Measurements from ENCODE around the gene MEGF6.

The MEGF6 gene

DNA sequence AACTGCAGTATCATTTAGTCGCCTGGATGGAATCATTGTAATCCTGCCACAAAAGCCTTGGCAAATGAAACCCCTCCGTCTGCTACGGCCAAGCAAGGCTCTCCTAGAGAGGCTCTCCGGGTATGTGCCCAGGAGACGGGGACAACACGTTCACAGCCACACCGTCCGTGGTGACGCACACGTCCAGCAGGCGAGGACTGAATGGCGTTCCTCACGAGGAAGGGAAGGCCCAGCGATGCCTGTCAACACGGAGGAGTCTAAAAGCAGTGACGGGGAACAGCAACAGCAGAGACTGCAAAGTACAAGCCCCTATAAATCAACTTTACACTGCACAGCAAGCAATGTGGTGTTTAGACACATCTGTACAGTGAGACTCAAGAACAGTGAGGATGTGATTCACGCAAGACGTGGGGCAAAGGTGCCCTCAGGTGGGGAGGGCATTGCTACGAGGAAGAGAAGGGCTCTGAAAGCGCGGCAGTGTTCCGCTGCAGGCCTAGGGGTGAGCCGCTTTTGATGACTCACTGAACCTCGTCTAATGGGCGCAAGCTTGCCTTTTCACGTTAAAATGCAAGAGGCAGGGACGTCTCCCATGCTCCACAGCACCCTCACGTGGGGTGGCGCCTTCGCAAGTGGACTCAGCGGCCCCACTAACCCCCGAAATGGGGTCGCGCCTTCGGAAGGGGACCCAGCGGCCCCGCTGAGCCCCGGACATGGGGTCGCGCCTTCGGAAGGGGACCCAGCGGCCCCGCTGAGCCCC, 31.8 kb upstream of the MEGF6 start:
- H3K27me3 ChIP-seq (ENCODE audit: control insufficient read depth in 1 of 2, insufficient read depth in 1 of 2, low read length in 2 of 2) = no peaks in the 10 kb centered on the region
- no peak overlapping the region for H3K18ac ChIP-seq (ENCODE audit: low read depth in 1 of 2, low read length in 2 of 2)
- no peak overlapping the region for H2BK120ac ChIP-seq (ENCODE audit: low read depth, low read length)
- H3K14ac ChIP-seq (ENCODE audit: low read length in 2 of 2) = no peak overlapping the region
- H3K4me3 ChIP-seq (ENCODE audit: insufficient read depth in 1 of 2, low read depth in 1 of 2, low read length in 2 of 2) = no peak overlapping the region
- H2BK5ac ChIP-seq (ENCODE audit: low read depth, low read length, poor library complexity, severe bottlenecking) = no peak overlapping the region
- H3K4me2 ChIP-seq (ENCODE audit: low read length, poor library complexity, severe bottlenecking) = no peak overlapping the region
- H4K8ac ChIP-seq (ENCODE audit: low read length) = no peak overlapping the region
- WGBS = 93% methylated on average over 22 of the region's 43 CpGs
- no peak for DNase-seq
- H3K4me1 ChIP-seq (ENCODE audit: control insufficient read depth, insufficient read depth, low read depth, low read length) = no peaks in the 10 kb centered on the region
- H3K36me3 ChIP-seq (ENCODE audit: control insufficient read depth in 1 of 2, insufficient read depth in 2 of 2, low read depth in 1 of 2, low read length in 2 of 2) = peaks cover 57 to 67% of the 10 kb centered on the region in 2 experiments
- no peak overlapping the region for H4K91ac ChIP-seq (ENCODE audit: low read length)
- no peak overlapping the region for H3K27ac ChIP-seq (ENCODE audit: low read length, poor library complexity, severe bottlenecking)
- no peak overlapping the region for H2BK15ac ChIP-seq (ENCODE audit: low read depth, poor library complexity, severe bottlenecking)
- H2AK5ac ChIP-seq (ENCODE audit: low read length, severe bottlenecking) = no peak overlapping the region
- H3K9me3 ChIP-seq (ENCODE audit: control insufficient read depth, low read length) = no peaks in the 10 kb centered on the region
- H3K79me1 ChIP-seq (replicated peaks; ENCODE audit: low read length, poor library complexity, severe bottlenecking) = peaks cover 12% of the 10 kb centered on the region
- no peak overlapping the region for H3K23ac ChIP-seq (ENCODE audit: low read length in 2 of 2)
- H2AFZ ChIP-seq (ENCODE audit: low read depth, low read length) = no peak overlapping the region
- H2BK12ac ChIP-seq (ENCODE audit: low read length in 2 of 2) = no peak overlapping the region
- no peak overlapping the region for H3K4ac ChIP-seq (ENCODE audit: low read depth in 1 of 2, low read length in 2 of 2)
- no peak overlapping the region for H3K9ac ChIP-seq (ENCODE audit: low read length)

DNA sequence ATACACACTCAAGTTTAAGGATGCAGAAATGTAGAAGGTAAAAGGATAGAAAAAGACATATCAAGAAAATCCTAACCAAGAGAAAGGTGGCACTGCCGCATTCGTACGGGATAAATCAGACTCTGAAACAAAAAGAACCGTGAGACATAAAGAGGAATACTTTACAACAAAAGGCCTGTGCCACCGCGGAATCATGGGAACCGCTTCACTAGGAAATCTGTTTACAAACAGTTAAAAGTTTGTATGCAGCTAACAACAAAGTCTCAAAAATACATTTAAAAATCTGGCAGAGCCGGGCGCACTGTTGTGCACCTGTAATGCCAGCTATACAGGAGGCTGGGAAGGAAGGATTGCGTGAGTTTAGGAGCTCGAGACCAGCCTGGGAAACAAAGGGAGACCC, 30.5 kb upstream of the MEGF6 start:
- H2BK12ac ChIP-seq (ENCODE audit: low read length in 2 of 2) = no peak overlapping the region
- no peak overlapping the region for H3K18ac ChIP-seq (ENCODE audit: low read depth in 1 of 2, low read length in 2 of 2)
- no peak for DNase-seq
- H2BK120ac ChIP-seq (ENCODE audit: low read depth, low read length) = no peak overlapping the region
- no peak overlapping the region for H4K91ac ChIP-seq (ENCODE audit: low read length)
- H3K79me1 ChIP-seq (replicated peaks; ENCODE audit: low read length, poor library complexity, severe bottlenecking) = peaks cover 12% of the 10 kb centered on the region
- H3K4me3 ChIP-seq (ENCODE audit: insufficient read depth in 1 of 2, low read depth in 1 of 2, low read length in 2 of 2) = no peak overlapping the region
- no peaks in the 10 kb centered on the region for H3K9me3 ChIP-seq (ENCODE audit: control insufficient read depth, low read length)
- no peaks in the 10 kb centered on the region for H3K27me3 ChIP-seq (ENCODE audit: control insufficient read depth in 1 of 2, insufficient read depth in 1 of 2, low read length in 2 of 2)
- H3K4me2 ChIP-seq (ENCODE audit: low read length, poor library complexity, severe bottlenecking) = no peak overlapping the region
- no peak overlapping the region for H3K4ac ChIP-seq (ENCODE audit: low read depth in 1 of 2, low read length in 2 of 2)
- peaks cover 63 to 74% of the 10 kb centered on the region in 2 experiments for H3K36me3 ChIP-seq (ENCODE audit: control insufficient read depth in 1 of 2, insufficient read depth in 2 of 2, low read depth in 1 of 2, low read length in 2 of 2)
- over 99% methylated on average over 8 of the region's 11 CpGs for whole genome bisulfite sequencing
- H3K14ac ChIP-seq (ENCODE audit: low read length in 2 of 2) = no peak overlapping the region
- no peaks in the 10 kb centered on the region for H3K4me1 ChIP-seq (ENCODE audit: control insufficient read depth, insufficient read depth, low read depth, low read length)
- H4K8ac ChIP-seq (ENCODE audit: low read length) = no peak overlapping the region
- H2BK15ac ChIP-seq (ENCODE audit: low read depth, poor library complexity, severe bottlenecking) = no peak overlapping the region
- no peak overlapping the region for H2AFZ ChIP-seq (ENCODE audit: low read depth, low read length)
- no peak overlapping the region for H2BK5ac ChIP-seq (ENCODE audit: low read depth, low read length, poor library complexity, severe bottlenecking)
- H3K27ac ChIP-seq (ENCODE audit: low read length, poor library complexity, severe bottlenecking) = no peak overlapping the region
- no peak overlapping the region for H2AK5ac ChIP-seq (ENCODE audit: low read length, severe bottlenecking)
- no peak overlapping the region for H3K9ac ChIP-seq (ENCODE audit: low read length)
- no peak overlapping the region for H3K23ac ChIP-seq (ENCODE audit: low read length in 2 of 2)

DNA sequence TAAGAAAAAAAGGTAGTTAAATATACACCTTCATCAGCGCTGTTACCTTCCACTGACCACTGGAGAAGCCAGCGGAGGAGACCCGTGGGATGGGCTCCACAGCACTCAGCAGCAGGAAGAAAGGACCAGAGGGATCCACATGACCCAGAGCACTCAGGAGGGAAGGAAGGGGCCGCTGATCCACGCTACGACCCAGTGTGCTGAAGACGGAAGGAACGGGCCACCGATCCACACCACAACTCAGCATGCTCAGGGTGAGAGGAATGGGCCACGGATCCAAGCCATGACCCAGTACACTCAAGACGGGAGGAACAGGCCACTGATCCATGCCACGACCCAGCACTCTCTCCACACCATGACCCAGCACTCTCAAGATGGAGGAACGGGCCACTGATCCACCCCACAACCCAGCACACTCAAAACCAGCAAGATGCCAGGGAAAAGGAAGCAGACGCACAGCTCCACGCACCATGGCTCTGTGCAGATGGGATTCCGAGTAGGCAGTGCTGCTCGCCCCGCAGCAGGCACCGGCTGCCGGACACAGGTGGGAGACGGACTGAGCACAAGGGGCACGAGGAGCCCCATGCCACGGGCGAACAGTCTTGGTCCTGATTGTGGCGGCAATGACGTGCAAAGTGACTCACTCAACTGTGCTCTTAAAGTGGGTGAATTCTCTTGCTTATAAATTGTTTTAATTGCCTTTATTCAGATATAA, 29.9 kb upstream of the MEGF6 start:
- no peak overlapping the region for H3K14ac ChIP-seq (ENCODE audit: low read length in 2 of 2)
- H3K4ac ChIP-seq (ENCODE audit: low read depth in 1 of 2, low read length in 2 of 2) = no peak overlapping the region
- WGBS = 95% methylated on average over 24 of the region's 26 CpGs
- no peak overlapping the region for H2BK5ac ChIP-seq (ENCODE audit: low read depth, low read length, poor library complexity, severe bottlenecking)
- H3K36me3 ChIP-seq (ENCODE audit: control insufficient read depth in 1 of 2, insufficient read depth in 2 of 2, low read depth in 1 of 2, low read length in 2 of 2) = peaks cover 63 to 75% of the 10 kb centered on the region in 2 experiments
- no peaks in the 10 kb centered on the region for H3K9me3 ChIP-seq (ENCODE audit: control insufficient read depth, low read length)
- no peak overlapping the region for H2AFZ ChIP-seq (ENCODE audit: low read depth, low read length)
- H3K27me3 ChIP-seq (ENCODE audit: control insufficient read depth in 1 of 2, insufficient read depth in 1 of 2, low read length in 2 of 2) = no peaks in the 10 kb centered on the region
- DNase-seq = no peak
- H3K4me1 ChIP-seq (ENCODE audit: control insufficient read depth, insufficient read depth, low read depth, low read length) = peaks cover 1% of the 10 kb centered on the region
- H3K27ac ChIP-seq (ENCODE audit: low read length, poor library complexity, severe bottlenecking) = no peak overlapping the region
- H4K91ac ChIP-seq (ENCODE audit: low read length) = peak overlapping the region; percentile 56
- no peak overlapping the region for H3K18ac ChIP-seq (ENCODE audit: low read depth in 1 of 2, low read length in 2 of 2)
- no peak overlapping the region for H3K4me2 ChIP-seq (ENCODE audit: low read length, poor library complexity, severe bottlenecking)
- no peak overlapping the region for H4K8ac ChIP-seq (ENCODE audit: low read length)
- no peak overlapping the region for H2BK120ac ChIP-seq (ENCODE audit: low read depth, low read length)
- no peak overlapping the region for H3K9ac ChIP-seq (ENCODE audit: low read length)
- H3K23ac ChIP-seq (ENCODE audit: low read length in 2 of 2) = no peak overlapping the region
- no peak overlapping the region for H2BK15ac ChIP-seq (ENCODE audit: low read depth, poor library complexity, severe bottlenecking)
- H3K4me3 ChIP-seq (ENCODE audit: insufficient read depth in 1 of 2, low read depth in 1 of 2, low read length in 2 of 2) = no peak overlapping the region
- peaks cover 15% of the 10 kb centered on the region for H3K79me1 ChIP-seq (replicated peaks; ENCODE audit: low read length, poor library complexity, severe bottlenecking)
- H2BK12ac ChIP-seq (ENCODE audit: low read length in 2 of 2) = no peak overlapping the region
- H2AK5ac ChIP-seq (ENCODE audit: low read length, severe bottlenecking) = no peak overlapping the region

DNA sequence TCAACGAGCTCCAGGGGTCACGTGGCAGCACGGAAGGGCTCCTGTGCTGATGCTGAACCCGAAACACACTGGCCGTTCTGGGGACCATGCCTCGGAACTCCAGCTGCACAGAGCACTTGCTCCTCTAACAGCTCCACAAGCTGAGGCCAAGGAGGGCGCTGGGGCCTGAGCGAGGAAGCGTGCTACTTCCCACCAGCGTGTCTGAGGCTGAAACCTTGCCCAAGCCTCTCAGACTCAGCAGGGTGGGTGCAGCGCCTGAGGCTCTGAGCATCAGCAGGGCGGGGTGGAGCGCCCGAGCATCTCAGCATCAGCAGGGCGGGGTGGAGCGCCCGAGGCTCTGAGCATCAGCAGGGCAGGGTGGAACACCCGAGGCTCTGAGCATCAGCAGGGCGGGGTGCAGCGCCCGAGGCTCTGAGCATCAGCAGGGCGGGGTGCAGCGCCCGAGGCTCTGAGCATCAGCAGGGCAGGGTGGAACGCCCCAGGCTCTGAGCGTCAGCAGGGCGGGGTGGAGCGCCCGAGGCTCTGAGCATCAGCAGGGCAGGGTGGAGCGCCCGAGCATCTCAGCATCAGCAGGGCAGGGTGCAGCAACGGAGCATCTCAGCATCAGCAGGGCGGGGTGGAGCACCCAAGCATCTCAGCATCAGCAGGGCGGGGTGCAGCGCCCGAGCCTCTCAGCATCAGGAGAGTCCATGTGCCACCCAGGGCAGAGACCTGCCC, 29.0 kb upstream of the MEGF6 start:
- Histone ChIP-seq H3K14ac (ENCODE audit: low read length in 2 of 2) (no peak overlapping the region), H2BK120ac (ENCODE audit: low read depth, low read length) (no peak overlapping the region), H2BK5ac (ENCODE audit: low read depth, low read length, poor library complexity, severe bottlenecking) (no peak overlapping the region), H3K4me1 (ENCODE audit: control insufficient read depth, insufficient read depth, low read depth, low read length) (peaks cover 1% of the 10 kb centered on the region), H2BK15ac (ENCODE audit: low read depth, poor library complexity, severe bottlenecking) (no peak overlapping the region), H3K4me3 (ENCODE audit: insufficient read depth in 1 of 2, low read depth in 1 of 2, low read length in 2 of 2) (no peak overlapping the region), H3K4me2 (ENCODE audit: low read length, poor library complexity, severe bottlenecking) (no peak overlapping the region), H4K8ac (ENCODE audit: low read length) (no peak overlapping the region), H3K18ac (ENCODE audit: low read depth in 1 of 2, low read length in 2 of 2) (no peak overlapping the region), H3K27ac (ENCODE audit: low read length, poor library complexity, severe bottlenecking) (no peak overlapping the region), H3K9ac (ENCODE audit: low read length) (no peak overlapping the region), H3K9me3 (ENCODE audit: control insufficient read depth, low read length) (no peaks in the 10 kb centered on the region), H3K4ac (ENCODE audit: low read depth in 1 of 2, low read length in 2 of 2) (no peak overlapping the region), H3K79me1 (replicated peaks; ENCODE audit: low read length, poor library complexity, severe bottlenecking) (peaks cover 15% of the 10 kb centered on the region), H4K91ac (ENCODE audit: low read length) (no peak overlapping the region), H3K23ac (ENCODE audit: low read length in 2 of 2) (no peak overlapping the region), H3K27me3 (ENCODE audit: control insufficient read depth in 1 of 2, insufficient read depth in 1 of 2, low read length in 2 of 2) (no peaks in the 10 kb centered on the region), H2BK12ac (ENCODE audit: low read length in 2 of 2) (no peak overlapping the region), H3K36me3 (ENCODE audit: control insufficient read depth in 1 of 2, insufficient read depth in 2 of 2, low read depth in 1 of 2, low read length in 2 of 2) (peaks cover 63 to 74% of the 10 kb centered on the region in 2 experiments), H2AK5ac (ENCODE audit: low read length, severe bottlenecking) (no peak overlapping the region), H2AFZ (ENCODE audit: low read depth, low read length) (no peak overlapping the region)
- DNase-seq = no peak
- 94% methylated on average over 36 of the region's 36 CpGs for whole genome bisulfite sequencing
